NCI-H524 (cell line): ENCODE data around the gene TCERG1L.

Experiments used
- DNase-seq, 2 experiments: peaks; one replicate each; lab custom pipeline; 2025; lab: John Stamatoyannopoulos, UW

TCERG1L gene

GRCh38 chr10:131125511-131126225 is 185.9 kb downstream of the TCERG1L start:
- no peak for DNase-seq

GRCh38 chr10:131124945-131125344 is 186.6 kb downstream of the TCERG1L start:
- no peak for DNase-seq

GRCh38 chr10:131123496-131123895 is 188.0 kb downstream of the TCERG1L start:
- DNase-seq = no peak

- DNase-seq = no peak
Observed at GRCh38 chr10:131121511-131122035, 189.9 kb downstream of the TCERG1L start.

- no peak for DNase-seq
Observed at GRCh38 chr10:131119626-131120355, 191.7 kb downstream of the TCERG1L start.

GRCh38 chr10:131117416-131118212 is 193.9 kb downstream of the TCERG1L start:
- DNase-seq = no peak

GRCh38 chr10:131116991-131117375 is 194.5 kb downstream of the TCERG1L start:
- no peak for DNase-seq

GRCh38 chr10:131116216-131116990 is 195.1 kb downstream of the TCERG1L start:
- no peak for DNase-seq

- no peak for DNase-seq
Observed at GRCh38 chr10:131115801-131116200, 195.7 kb downstream of the TCERG1L start.

GRCh38 chr10:131115321-131115720 is 196.2 kb downstream of the TCERG1L start:
- no peak for DNase-seq

GRCh38 chr10:131114846-131115245 is 196.7 kb downstream of the TCERG1L start:
- no peak for DNase-seq

- no peak for DNase-seq
Observed at GRCh38 chr10:131113709-131114291, 197.7 kb downstream of the TCERG1L start.

GRCh38 chr10:131113165-131113564 is 198.4 kb downstream of the TCERG1L start:
- no peak for DNase-seq

- no peak for DNase-seq
Observed at GRCh38 chr10:131112691-131113090, 198.8 kb downstream of the TCERG1L start.

GRCh38 chr10:131111471-131112080 is 199.9 kb downstream of the TCERG1L start:
- no peak for DNase-seq

GRCh38 chr10:131111007-131111406 is 200.5 kb downstream of the TCERG1L start:
- DNase-seq = no peak

GRCh38 chr10:131110241-131110783 is 201.2 kb downstream of the TCERG1L start:
- no peak for DNase-seq

- DNase-seq = no peak
Observed at GRCh38 chr10:131109726-131110125, 201.8 kb downstream of the TCERG1L start.

- DNase-seq = no peak
Observed at GRCh38 chr10:131109291-131109690, 202.2 kb downstream of the TCERG1L start.

- DNase-seq = no peak
Observed at GRCh38 chr10:131107970-131108369, 203.6 kb downstream of the TCERG1L start.
